ENCODE data around the gene LMAN1L. TPM values are rescaled to one million over a fixed set of nuclear protein-coding genes. Genes with fewer than 3 reads are reported as not detected.

Gene LMAN1L
- total RNA-seq, 1 experiment from 2014 or later, result not detected

- Histone ChIP-seq H3K4me3 (ENCODE audit: insufficient read depth, low read depth, low read length) (no peak overlapping the region), H3K27me3 (ENCODE audit: control insufficient read depth, insufficient read depth, low read length) (no peaks in the 10 kb centered on the region), H3K36me3 (replicated peaks; ENCODE audit: control insufficient read depth, insufficient read depth, low read length) (no peaks in the 10 kb centered on the region; the same call in none of the 2 replicates)
- DNase-seq, result no peak
These were observed 58.0 kb downstream of the LMAN1L start for GRCh38 chr15:74870436-74871215.

DNA sequence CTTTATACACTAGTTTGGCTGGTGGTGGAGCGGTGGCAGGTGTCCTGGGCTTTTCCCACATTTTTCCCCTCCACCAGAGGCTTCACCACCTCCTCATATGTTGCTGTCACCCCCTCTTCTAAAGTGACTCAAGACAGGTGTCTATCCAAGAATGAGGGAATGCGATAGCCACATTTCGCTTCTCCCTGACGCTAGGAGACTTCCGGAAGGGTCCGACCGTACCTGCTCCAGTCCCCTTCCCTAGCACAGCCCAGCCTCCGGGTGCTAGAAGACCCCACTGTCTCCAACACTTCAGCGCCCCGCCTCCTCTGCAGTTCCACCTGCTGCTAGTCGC is 60.0 kb downstream of the LMAN1L start:
- DNase-seq, result no peak
- Histone ChIP-seq H3K4me3 (ENCODE audit: insufficient read depth, low read depth, low read length) (peak overlapping the region; percentile 83), H3K27me3 (ENCODE audit: control insufficient read depth, insufficient read depth, low read length) (no peaks in the 10 kb centered on the region), H3K36me3 (replicated peaks; ENCODE audit: control insufficient read depth, insufficient read depth, low read length) (no peaks in the 10 kb centered on the region; the same call in 1 of the 2 replicates)

DNA sequence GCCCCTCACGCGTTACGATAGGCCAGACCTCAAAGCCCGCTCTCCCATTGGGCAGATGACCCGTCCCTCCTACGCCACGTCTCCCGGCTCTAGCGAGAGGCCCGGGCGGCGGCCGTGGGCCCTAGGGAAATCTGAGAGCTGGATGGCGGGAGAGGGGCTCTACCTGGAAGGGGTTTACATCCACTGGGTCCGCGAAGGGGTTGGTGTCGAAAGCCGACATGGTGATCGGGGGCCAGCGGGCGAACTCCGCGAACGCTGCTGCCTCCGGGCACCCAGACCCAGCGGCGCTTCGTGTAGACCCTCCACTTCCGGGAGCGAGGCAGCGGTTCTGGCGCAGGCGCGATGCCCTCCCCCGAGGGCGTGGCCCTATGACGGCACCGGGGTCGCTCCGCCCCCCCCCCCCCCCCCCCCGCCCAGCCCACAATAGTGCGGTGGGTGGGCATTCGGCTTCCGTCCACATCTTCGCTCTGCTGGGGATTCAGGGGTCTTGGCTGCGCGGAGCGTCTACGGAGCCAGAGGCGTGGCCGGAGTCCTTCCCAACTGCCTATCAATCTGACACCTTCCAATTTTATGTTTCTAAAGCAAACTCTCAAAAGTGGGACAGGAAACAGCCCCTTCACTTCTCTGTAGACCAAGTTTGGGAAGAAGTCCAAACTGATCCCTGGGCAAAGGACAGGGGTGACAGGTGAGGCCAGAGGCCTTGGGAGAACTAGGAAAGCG is 60.6 kb downstream of the LMAN1L start, which contains the start of gene SCAMP2:
SCAMP2 (minus strand) TSS at position 330 of the 720 bp plus-strand sequence; CDS start at position 220, 110 bp downstream.
- no peaks in the 10 kb centered on the region for H3K27me3 ChIP-seq (ENCODE audit: control insufficient read depth, insufficient read depth, low read length)
- peak within 1 kb of the TSS; percentile 83 for H3K4me3 ChIP-seq (ENCODE audit: insufficient read depth, low read depth, low read length)
- DNase-seq, result peak; percentile 99
- H3K36me3 ChIP-seq (replicated peaks; ENCODE audit: control insufficient read depth, insufficient read depth, low read length), result no peaks in the 10 kb centered on the region; the same call in 1 of the 2 replicates

- Histone ChIP-seq H3K4me3 (ENCODE audit: insufficient read depth, low read depth, low read length) (peak overlapping the region; percentile 83), H3K27me3 (ENCODE audit: control insufficient read depth, insufficient read depth, low read length) (no peaks in the 10 kb centered on the region), H3K36me3 (replicated peaks; ENCODE audit: control insufficient read depth, insufficient read depth, low read length) (no peaks in the 10 kb centered on the region)
- DNase-seq, result no peak
These were observed 61.3 kb downstream of the LMAN1L start for GRCh38 chr15:74873756-74874424.

Other genes starting within 250 kb of the LMAN1L start
- 50.6 and 66.3 TPM in 2 replicates for gene CLK3, start 197.0 kb upstream of the LMAN1L start, total RNA-seq (2014; rRNA removed; shearing (Covaris generic))
- 9.4 and 9.7 TPM in 2 replicates for gene EDC3, start 116.8 kb upstream of the LMAN1L start, total RNA-seq (2014; rRNA removed; shearing (Covaris generic))
- gene CYP1A1, start 87.3 kb upstream of the LMAN1L start, total RNA-seq (2014; rRNA removed; shearing (Covaris generic)), result 0.45 and 0.78 TPM in 2 replicates
- not detected in 2 replicates for gene CYP1A2, start 64.0 kb upstream of the LMAN1L start, total RNA-seq (2014; rRNA removed; shearing (Covaris generic))
- 31.8 and 34.8 TPM in 2 replicates for gene CSK, start 30.8 kb upstream of the LMAN1L start, total RNA-seq (2014; rRNA removed; shearing (Covaris generic))
- 0.03 TPM in 1 of 2 replicates, not detected in the other for gene CPLX3, start 13.8 kb downstream of the LMAN1L start, total RNA-seq (2014; rRNA removed; shearing (Covaris generic))
- 20.9 and 30.4 TPM in 2 replicates for gene ULK3, start 30.3 kb downstream of the LMAN1L start, total RNA-seq (2014; rRNA removed; shearing (Covaris generic))
- 20.8 and 22.6 TPM in 2 replicates for gene SCAMP2, start 60.5 kb downstream of the LMAN1L start, total RNA-seq (2014; rRNA removed; shearing (Covaris generic))
- 50.9 and 64.7 TPM in 2 replicates for gene MPI, start 77.2 kb downstream of the LMAN1L start, total RNA-seq (2014; rRNA removed; shearing (Covaris generic))
- 52.1 and 72.0 TPM in 2 replicates for gene FAM219B, start 94.0 kb downstream of the LMAN1L start, total RNA-seq (2014; rRNA removed; shearing (Covaris generic))
- 154 and 185 TPM in 2 replicates for gene COX5A, start 125.2 kb downstream of the LMAN1L start, total RNA-seq (2014; rRNA removed; shearing (Covaris generic))
- gene RPP25, start 143.9 kb downstream of the LMAN1L start, total RNA-seq (2014; rRNA removed; shearing (Covaris generic)), result 40.0 and 40.3 TPM in 2 replicates
- gene SCAMP5, start 182.7 kb downstream of the LMAN1L start, total RNA-seq (2014; rRNA removed; shearing (Covaris generic)), result 17.7 and 23.0 TPM in 2 replicates
- gene PPCDC, start 210.8 kb downstream of the LMAN1L start, total RNA-seq (2014; rRNA removed; shearing (Covaris generic)), result 34.4 and 35.2 TPM in 2 replicates